K562 (cell line): Measurements from ENCODE around the gene GPR37. TPM values are rescaled to one million over a fixed set of nuclear protein-coding genes. Genes with fewer than 3 reads are reported as not detected.

Source experiments
- ATAC-seq: fragments of 200-7000 bp; cut with Tn5 transposase; 3 replicates; pipeline ENCODE4 v1.9.1; 2020; ENCODE audit warnings: moderate library complexity
- BruUV-seq: library from RNA; stranded (reverse); fragments of 400-500 nt; replicated peaks from 2 replicates; lab custom pipeline; 2021; lab: Mats Ljungman, UMichigan
- CTCF ChIA-PET: fragments of 300-600 bp; formaldehyde crosslinking; extraction: SDS; loops from one replicate; lab custom pipeline; 2021; ENCODE audit warnings: low intra/inter-chr PET ratio; lab: Yijun Ruan, JAX
- POLR2A ChIA-PET: fragments of 300-600, 350-650 bp; sonication (Branson Sonifier 250); formaldehyde crosslinking; extraction: SDS; loops from one replicate; lab custom pipeline; 2021; ENCODE audit warnings: antibody characterized with exemption, inconsistent platforms; lab: Yijun Ruan, JAX
- DNase-seq, 4 experiments: peaks; one replicate each; pipeline versions ENCODE4 v3.0.0 to v3.0.0-alpha.2; 2011 to 2018; ENCODE audit warnings: low spot score in 3 of 4, mixed read lengths in 3 of 4; ENCODE audit errors: extremely low read depth in 1 of 4
- FAIRE-seq: peaks from 2 replicates; lab custom pipeline; 2011; peaks lifted over from hg19 to GRCh38; lab: Jason Lieb, UNC
- H2AFZ ChIP-seq: 2 replicates; pipeline ENCODE4 v1.6.0; 2011; ENCODE audit warnings: low read depth, low read length, control low read depth, inconsistent platforms
- H3K27ac ChIP-seq: fragments of 200-600 bp; 3 replicates; pipeline ENCODE4 v1.8.0; 2011; ENCODE audit warnings: low read depth, mild to moderate bottlenecking, control low read depth, inconsistent platforms, low read length, moderate library complexity, mixed read lengths; ENCODE audit errors: extremely low read depth
- H3K27me3 ChIP-seq, 2 experiments: fragments of 300-600 bp in 1 of 2; 2 replicates in 1 of 2; 3 replicates in 1 of 2; pipeline versions ENCODE4 v1.6.0 to v1.8.0; 2011; ENCODE audit warnings: inconsistent platforms in 2 of 2, low read length in 2 of 2, mild to moderate bottlenecking in 1 of 2, mixed read lengths in 1 of 2, moderate library complexity in 1 of 2; ENCODE audit not compliant: control insufficient read depth in 2 of 2, insufficient read depth in 2 of 2
- H3K36me3 ChIP-seq: fragments of 300-600 bp; 3 replicates; pipeline ENCODE4 v1.8.0; 2011; ENCODE audit warnings: mild to moderate bottlenecking, low read length, inconsistent platforms; ENCODE audit not compliant: control insufficient read depth, insufficient read depth
- H3K4me1 ChIP-seq, 2 experiments: fragments of 200-600 bp in 1 of 2; replicated peaks in 1 of 2; 2 replicates in 1 of 2; 3 replicates in 1 of 2; pipeline versions ENCODE4 v1.5.1 to v1.8.0; 2011; ENCODE audit warnings: inconsistent platforms in 2 of 2, low read length in 2 of 2, mild to moderate bottlenecking in 1 of 2, mixed read lengths in 1 of 2, moderate library complexity in 1 of 2; ENCODE audit not compliant: control insufficient read depth in 2 of 2, insufficient read depth in 2 of 2
- H3K4me2 ChIP-seq: 2 replicates; pipeline ENCODE4 v1.6.1; 2011; ENCODE audit warnings: low read length, control low read depth, inconsistent platforms, mixed read lengths; ENCODE audit not compliant: insufficient read depth
- H3K4me3 ChIP-seq: fragments of 200-600 bp; sonication (generic), shearing (Covaris generic); 2 replicates; pipeline ENCODE4 v1.5.1; 2016; ENCODE audit warnings: control low read depth, inconsistent platforms
- H3K79me2 ChIP-seq: fragments of 200-600 bp; 3 replicates; pipeline ENCODE4 v1.8.0; 2011; ENCODE audit warnings: low read length, inconsistent platforms; ENCODE audit not compliant: control insufficient read depth, insufficient read depth
- H3K9ac ChIP-seq, 2 experiments: 2 replicates each; pipeline versions ENCODE4 v1.6.0 to v1.6.1; 2011; ENCODE audit warnings: low read depth in 2 of 2, low read length in 2 of 2, control low read depth in 1 of 2, inconsistent platforms in 1 of 2, mild to moderate bottlenecking in 1 of 2, mixed read lengths in 1 of 2; ENCODE audit not compliant: insufficient read depth in 1 of 2
- H3K9me1 ChIP-seq: one replicate; pipeline ENCODE4 v1.6.0; 2011; ENCODE audit warnings: inconsistent platforms, mild to moderate bottlenecking, low read length, moderate library complexity; ENCODE audit not compliant: control insufficient read depth, insufficient read depth
- H3K9me3 ChIP-seq: replicated peaks from 2 replicates; pipeline ENCODE4 v1.5.1; 2011; ENCODE audit warnings: low read depth, low read length, inconsistent platforms; ENCODE audit not compliant: control insufficient read depth, insufficient read depth
- H4K20me1 ChIP-seq: replicated peaks from 2 replicates; pipeline ENCODE4 v1.6.1; 2011; ENCODE audit warnings: low read length, inconsistent platforms, mixed read lengths; ENCODE audit not compliant: control insufficient read depth, insufficient read depth
- BDP1 ChIP-seq: IDR thresholded peaks from 3 replicates; pipeline ENCODE4 v1.6.1; 2011; ENCODE audit not compliant: insufficient read length, insufficient read depth
- CTCF ChIP-seq, 3 experiments: IDR thresholded peaks in 2 of 3; conservative IDR thresholded peaks in 1 of 3; 2 replicates each; pipeline ENCODE4 v1.5.1; 2011 to 2012; ENCODE audit warnings: low read length in 3 of 3, mild to moderate bottlenecking in 3 of 3, control low read depth in 2 of 3, improper control_type of control experiment in 1 of 3, inconsistent platforms in 1 of 3, low read depth in 1 of 3, mixed read lengths in 1 of 3, moderate library complexity in 1 of 3; ENCODE audit not compliant: insufficient read depth in 2 of 3
- MXI1 ChIP-seq: IDR thresholded peaks from 2 replicates; pipeline ENCODE4 v1.6.1; 2011; ENCODE audit warnings: low read depth, mild to moderate bottlenecking, improper control_type of control experiment, low read length
- SAFB ChIP-seq: fragments of 200-400 bp; formaldehyde crosslinking; IDR thresholded peaks from 2 replicates; pipeline ENCODE4 v1.6.1; 2017; ENCODE audit warnings: low read depth, low read length, borderline replicate concordance
- ZFPM2 ChIP-seq: fragments of 250-450 bp; sonication (Bioruptor Pico); IDR thresholded peaks from 2 replicates; pipeline ENCODE4 v1.5.1; 2022; ENCODE audit warnings: mild to moderate bottlenecking
- ZNF23 ChIP-seq: fragments of 250-450 bp; sonication (Bioruptor Pico); IDR thresholded peaks from 2 replicates; pipeline ENCODE4 v1.4.0; 2020; ENCODE audit warnings: mild to moderate bottlenecking
- ZNF584 ChIP-seq: fragments of 200-800 bp; sonication (Bioruptor generic); IDR thresholded peaks from 2 replicates; pipeline ENCODE4 v1.6.1; 2016; ENCODE audit warnings: low read depth, mild to moderate bottlenecking, missing genetic modification characterization, missing compliant biosample characterization
- ZNF707 ChIP-seq: fragments of 250-450 bp; sonication (Bioruptor Pico); conservative IDR thresholded peaks from 2 replicates; pipeline ENCODE4 v1.8.0; 2022; ENCODE audit warnings: inconsistent platforms, mild to moderate bottlenecking, moderate library complexity
- WGBS: fragments of 100-300 bp; shearing (Covaris generic); methylation state at CpG from one replicate; pipeline ENCODE4 v1.1.6; 2016; ENCODE audit warnings: low coverage, mixed read lengths; ENCODE audit not compliant: insufficient coverage; ENCODE audit errors: missing lambda C conversion rate; 5-methylcytosine and 5-hydroxymethylcytosine counted together
- in situ Hi-C: fragments of 300-500 bp; cut with MboI; formaldehyde crosslinking; loops from 4 replicates; pipeline ENCODE4 v1.15.0; 2018; ENCODE audit warnings: inconsistent platforms, mixed read lengths
- intact Hi-C: fragments of 100-400 bp; cut with micrococcal nuclease; formaldehyde crosslinking; loops from 2 replicates; pipeline ENCODE4 v1.14.2; 2022
- polyA plus RNA-seq, 8 experiments: library from polyadenylated mRNA; depleted of rRNA in 4 of 8; stranded (reverse) in 5 of 8; unstranded in 3 of 8; fragments of >200 nt; fragmentation: Nextera tagmentation in 2 of 8; fragmentation: Illumina TruSeq in 1 of 8; extraction: Ambion mirVana in 2 of 8; extraction: Trizol in 1 of 8; gene quantifications; 2 replicates each; pipeline versions ENCODE4 v1.2.1 to v1.2.3, GENCODE V29; 2011 to 2014; ENCODE audit warnings: inconsistent platforms in 1 of 8, missing spikeins in 1 of 8
- total RNA-seq, 7 experiments: library from RNA; depleted of rRNA in 6 of 7; stranded (reverse); fragments of >200 nt in 6 of 7; fragmentation: Illumina TruSeq in 2 of 7; extraction: Trizol in 2 of 7; gene quantifications; 2 replicates each; pipeline versions ENCODE4 v1.2.1 to v1.2.3, GENCODE V29; 2011 to 2021; ENCODE audit warnings: low replicate concordance in 1 of 7
- TF ChIP-seq, protein P1 (sequence below): sonication (generic); formaldehyde crosslinking; IDR thresholded peaks from 2 replicates; pipeline ENCODE4 v1.8.0; 2022; ENCODE audit warnings: mild to moderate bottlenecking, missing genetic modification reagents
- TF ChIP-seq, protein P2 (sequence below): fragments of 200-800 bp; sonication (Bioruptor generic); IDR thresholded peaks from 2 replicates; pipeline ENCODE4 v1.6.1; 2017; ENCODE audit warnings: missing genetic modification characterization, missing compliant biosample characterization
- TF ChIP-seq, protein P3 (sequence below): fragments of 450-650 bp; formaldehyde crosslinking; IDR thresholded peaks from 2 replicates; pipeline ENCODE4 v1.4.0; 2020; ENCODE audit warnings: mild to moderate bottlenecking, moderate library complexity

GPR37 gene
- total and polyA plus RNA-seq, 9 of the 15 experiments (the other 6 are each of a cell fraction or from before 2014, with no cell fraction given): 0.03 TPM; not detected in 8

- no peak for TF ChIP-seq CTCF (IDR thresholded peaks at IDR 0.05 in 2 of 3, conservative IDR thresholded peaks at IDR 0.05 in 1 of 3; ENCODE audit: insufficient read depth in 2 of 3, low read depth in 1 of 3, low read length in 3 of 3)
- TF ChIP-seq, protein P1, sequence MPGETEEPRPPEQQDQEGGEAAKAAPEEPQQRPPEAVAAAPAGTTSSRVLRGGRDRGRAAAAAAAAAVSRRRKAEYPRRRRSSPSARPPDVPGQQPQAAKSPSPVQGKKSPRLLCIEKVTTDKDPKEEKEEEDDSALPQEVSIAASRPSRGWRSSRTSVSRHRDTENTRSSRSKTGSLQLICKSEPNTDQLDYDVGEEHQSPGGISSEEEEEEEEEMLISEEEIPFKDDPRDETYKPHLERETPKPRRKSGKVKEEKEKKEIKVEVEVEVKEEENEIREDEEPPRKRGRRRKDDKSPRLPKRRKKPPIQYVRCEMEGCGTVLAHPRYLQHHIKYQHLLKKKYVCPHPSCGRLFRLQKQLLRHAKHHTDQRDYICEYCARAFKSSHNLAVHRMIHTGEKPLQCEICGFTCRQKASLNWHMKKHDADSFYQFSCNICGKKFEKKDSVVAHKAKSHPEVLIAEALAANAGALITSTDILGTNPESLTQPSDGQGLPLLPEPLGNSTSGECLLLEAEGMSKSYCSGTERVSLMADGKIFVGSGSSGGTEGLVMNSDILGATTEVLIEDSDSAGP (CRISPR knock-in tag): no peak
- no peak for TF ChIP-seq MXI1
- TF ChIP-seq ZNF23 (CRISPR knock-in tag): no peak
These were observed 47.2 kb upstream of the GPR37 start (continued) for GRCh38 chr7:124812764-124813163.

DNA sequence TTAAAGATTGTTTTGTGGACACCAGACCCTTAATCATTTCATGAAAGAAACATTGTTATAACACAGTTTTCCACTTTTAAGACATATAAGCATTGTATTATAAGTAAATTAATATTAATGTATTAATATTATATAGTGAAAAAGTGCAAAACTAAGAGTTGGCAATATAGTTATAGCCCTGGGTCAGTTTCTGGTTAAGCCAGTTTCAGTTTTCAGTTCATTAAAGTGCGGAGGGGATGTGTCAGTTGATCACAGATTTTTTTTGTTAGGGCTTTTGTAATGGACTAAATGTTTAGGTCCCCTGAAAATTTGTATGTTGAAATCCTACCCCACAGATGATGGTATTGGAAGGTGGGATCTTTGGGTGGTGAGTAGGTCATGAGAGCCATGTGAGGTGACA is 45.7 kb upstream of the GPR37 start:
- in situ Hi-C loops (no loop called here), intact Hi-C loops (no loop called here)
- TF ChIP-seq ZFPM2: no peak
- no peak for TF ChIP-seq ZNF584
- TF ChIP-seq SAFB: no peak
- TF ChIP-seq BDP1: no peak
- TF ChIP-seq, protein P2, sequence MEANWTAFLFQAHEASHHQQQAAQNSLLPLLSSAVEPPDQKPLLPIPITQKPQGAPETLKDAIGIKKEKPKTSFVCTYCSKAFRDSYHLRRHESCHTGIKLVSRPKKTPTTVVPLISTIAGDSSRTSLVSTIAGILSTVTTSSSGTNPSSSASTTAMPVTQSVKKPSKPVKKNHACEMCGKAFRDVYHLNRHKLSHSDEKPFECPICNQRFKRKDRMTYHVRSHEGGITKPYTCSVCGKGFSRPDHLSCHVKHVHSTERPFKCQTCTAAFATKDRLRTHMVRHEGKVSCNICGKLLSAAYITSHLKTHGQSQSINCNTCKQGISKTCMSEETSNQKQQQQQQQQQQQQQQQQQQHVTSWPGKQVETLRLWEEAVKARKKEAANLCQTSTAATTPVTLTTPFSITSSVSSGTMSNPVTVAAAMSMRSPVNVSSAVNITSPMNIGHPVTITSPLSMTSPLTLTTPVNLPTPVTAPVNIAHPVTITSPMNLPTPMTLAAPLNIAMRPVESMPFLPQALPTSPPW: no peak
- no peak for TF ChIP-seq ZNF707
- TF ChIP-seq, protein P3, sequence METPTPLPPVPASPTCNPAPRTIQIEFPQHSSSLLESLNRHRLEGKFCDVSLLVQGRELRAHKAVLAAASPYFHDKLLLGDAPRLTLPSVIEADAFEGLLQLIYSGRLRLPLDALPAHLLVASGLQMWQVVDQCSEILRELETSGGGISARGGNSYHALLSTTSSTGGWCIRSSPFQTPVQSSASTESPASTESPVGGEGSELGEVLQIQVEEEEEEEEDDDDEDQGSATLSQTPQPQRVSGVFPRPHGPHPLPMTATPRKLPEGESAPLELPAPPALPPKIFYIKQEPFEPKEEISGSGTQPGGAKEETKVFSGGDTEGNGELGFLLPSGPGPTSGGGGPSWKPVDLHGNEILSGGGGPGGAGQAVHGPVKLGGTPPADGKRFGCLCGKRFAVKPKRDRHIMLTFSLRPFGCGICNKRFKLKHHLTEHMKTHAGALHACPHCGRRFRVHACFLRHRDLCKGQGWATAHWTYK (CRISPR knock-in tag): no peak
- H3K9ac ChIP-seq: no peak overlapping the region
- H3K27ac ChIP-seq: no peak overlapping the region
- no peaks in the 10 kb centered on the region for H3K79me2 ChIP-seq
- 4% methylated on average over 1 of the region's 1 CpG for WGBS
- H3K4me2 ChIP-seq: no peak overlapping the region
- FAIRE-seq (no peak), ATAC-seq (no peak), DNase-seq (no peak)
- no peak overlapping the region for H2AFZ ChIP-seq
- H3K4me3 ChIP-seq: no peak overlapping the region
- H3K27me3 ChIP-seq: no peaks in the 10 kb centered on the region
- H3K4me1 ChIP-seq: no peaks in the 10 kb centered on the region
- no peaks in the 10 kb centered on the region for H3K9me3 ChIP-seq
- no peaks in the 10 kb centered on the region for H3K9me1 ChIP-seq
- no peaks in the 10 kb centered on the region for H3K36me3 ChIP-seq
- CTCF ChIA-PET: no interaction called here
- POLR2A ChIA-PET: interaction anchor here (1.4 kb wide), 1 partner anchor 9 kb away, joined by 3 read pairs; no protein-coding TSS in a partner anchor
- no peaks in the 10 kb centered on the region for H4K20me1 ChIP-seq
- BruUV-seq: no TSS peak
